ENCODE data around the gene F8A1. TPM values are rescaled to one million over a fixed set of nuclear protein-coding genes. Genes with fewer than 3 reads are reported as not detected.

F8A1 gene
- total and polyA plus RNA-seq, 2 of the 8 experiments (the other 6 are each of a cell fraction or from before 2014, with no cell fraction given), result 17.0 to 26.8 TPM

GRCh38 chrX:154873329-154873728 lies 12.8 kb upstream of the F8A1 start:
- Histone ChIP-seq H2BK15ac (ENCODE audit: low read length) (no peak overlapping the region), H3K9ac (replicated peaks in 1 of 4; ENCODE audit: extremely low read depth in 1 of 4, low read depth in 3 of 4, low read length in 3 of 4) (no peak overlapping the region), H3K27me3 (replicated peaks in 1 of 4; ENCODE audit: control insufficient read depth in 3 of 4, extremely low read depth in 1 of 4, insufficient read depth in 3 of 4, low read length in 3 of 4) (no peaks in the 10 kb centered on the region), H3K27ac (ENCODE audit: low read depth, low read length) (no peak overlapping the region), H4K91ac (replicated peaks; ENCODE audit: insufficient read length, low read length) (no peak overlapping the region), H3K4me1 (replicated peaks in 1 of 4; ENCODE audit: control insufficient read depth in 3 of 4, insufficient read depth in 4 of 4, low read length in 3 of 4) (no peaks in the 10 kb centered on the region), H3K36me3 (ENCODE audit: control insufficient read depth in 2 of 4, insufficient read depth in 4 of 4, low read length in 3 of 4) (no peaks in the 10 kb centered on the region), H3K79me2 (ENCODE audit: control insufficient read depth in 1 of 2, insufficient read depth in 2 of 2, low read length in 2 of 2) (no peaks in the 10 kb centered on the region), H2BK20ac (ENCODE audit: low read length) (no peak overlapping the region), H3K4ac (replicated peaks; ENCODE audit: insufficient read length, low read depth, low read length) (no peak overlapping the region), H4K5ac (ENCODE audit: insufficient read length, low read depth, low read length) (no peak overlapping the region), H4K8ac (ENCODE audit: extremely low read depth, insufficient read depth, low read length) (no peak overlapping the region), H3K9me3 (ENCODE audit: insufficient read depth in 2 of 2, low read depth in 1 of 2, low read length in 1 of 2) (no peaks in the 10 kb centered on the region), H3K56ac (replicated peaks; ENCODE audit: insufficient read length, low read depth, low read length) (no peak overlapping the region), H3K23me2 (ENCODE audit: low read depth, low read length) (no peaks in the 10 kb centered on the region), H2BK120ac (replicated peaks; ENCODE audit: low read depth, low read length) (no peak overlapping the region), H2AK5ac (ENCODE audit: low read depth, low read length) (no peak overlapping the region), H3K4me3 (ENCODE audit: extremely low read depth in 1 of 4, insufficient read depth in 2 of 4, low read depth in 3 of 4, low read length in 4 of 4) (no peak overlapping the region), H2BK5ac (ENCODE audit: low read depth, low read length) (no peak overlapping the region), H3K18ac (ENCODE audit: extremely low read depth, low read length) (no peak overlapping the region), H2BK12ac (ENCODE audit: low read depth, low read length) (no peak overlapping the region), H3K79me1 (ENCODE audit: low read depth, low read length) (no peaks in the 10 kb centered on the region), H3K4me2 (ENCODE audit: insufficient read depth in 1 of 2, low read depth in 2 of 2, low read length in 2 of 2) (no peak overlapping the region), H3K23ac (ENCODE audit: insufficient read length) (no peak overlapping the region), H4K20me1 (replicated peaks in 1 of 2; ENCODE audit: control insufficient read depth in 1 of 2, insufficient read depth in 2 of 2, low read length in 2 of 2) (no peaks in the 10 kb centered on the region), H2AFZ (ENCODE audit: low read length) (no peak overlapping the region), H3K14ac (ENCODE audit: insufficient read length) (no peak overlapping the region)
- FAIRE-seq (no peak), DNase-seq (ENCODE audit: low read depth in 1 of 2, low spot score in 2 of 2) (no peak)
- CTCF ChIA-PET (ENCODE audit: partially characterized antibody), result no interaction called here
- 83% methylated on average over 1 of the region's 2 CpGs; no CpG with 5 or more reads in 1 of the 2 experiments for WGBS, 2 experiments (ENCODE audit: extremely low coverage in 1 of 2, insufficient coverage in 1 of 2, insufficient read length in 1 of 2, insufficient replicate concordance in 2 of 2, low coverage in 1 of 2, low lambda C conversion rate in 2 of 2, missing lambda C conversion rate in 1 of 2)
- POLR2A ChIA-PET (ENCODE audit: partially characterized antibody), result no interaction called here
- no peak for TF ChIP-seq GTF2F1 (IDR thresholded peaks at IDR 0.05; ENCODE audit: borderline replicate concordance, low read depth, low read length)
- TF ChIP-seq POLR2AphosphoS5 (IDR thresholded peaks at IDR 0.05; ENCODE audit: low read depth, low read length), result no peak
- no peak for TF ChIP-seq HDAC2 (IDR thresholded peaks at IDR 0.05; ENCODE audit: borderline replicate concordance in 1 of 2, low read depth in 2 of 2, low read length in 2 of 2)
- no peak for TF ChIP-seq CBX5 (IDR thresholded peaks at IDR 0.05; ENCODE audit: low read depth, low read length)
- TF ChIP-seq FOSL1 (IDR thresholded peaks at IDR 0.05; ENCODE audit: insufficient read depth, low read depth, low read length), result no peak
- TF ChIP-seq SP1 (IDR thresholded peaks at IDR 0.05; ENCODE audit: low read depth, low read length), result no peak
- TF ChIP-seq MAFK (IDR thresholded peaks at IDR 0.05; ENCODE audit: low read depth, low read length), result no peak
- no peak for TF ChIP-seq TAF7 (optimal IDR thresholded peaks at IDR 0.05; ENCODE audit: borderline replicate concordance, low read depth, low read length)
- no peak for TF ChIP-seq SP4 (IDR thresholded peaks at IDR 0.05; ENCODE audit: low read length)
- TF ChIP-seq CREB1 (IDR thresholded peaks at IDR 0.05), result no peak
- TF ChIP-seq MAX (IDR thresholded peaks at IDR 0.05), result no peak
- TF ChIP-seq NANOG (IDR thresholded peaks at IDR 0.05; ENCODE audit: insufficient read depth, low read depth, low read length, poor library complexity, severe bottlenecking), result no peak
- TF ChIP-seq CTCF (IDR thresholded peaks at IDR 0.05; ENCODE audit: control extremely low read depth in 1 of 3, insufficient read depth in 1 of 3, low read depth in 1 of 3, low read length in 3 of 3), result no peak

Data from H1 (cell line).